Measurements from ENCODE around the gene RBM4.

RBM4 gene

DNA sequence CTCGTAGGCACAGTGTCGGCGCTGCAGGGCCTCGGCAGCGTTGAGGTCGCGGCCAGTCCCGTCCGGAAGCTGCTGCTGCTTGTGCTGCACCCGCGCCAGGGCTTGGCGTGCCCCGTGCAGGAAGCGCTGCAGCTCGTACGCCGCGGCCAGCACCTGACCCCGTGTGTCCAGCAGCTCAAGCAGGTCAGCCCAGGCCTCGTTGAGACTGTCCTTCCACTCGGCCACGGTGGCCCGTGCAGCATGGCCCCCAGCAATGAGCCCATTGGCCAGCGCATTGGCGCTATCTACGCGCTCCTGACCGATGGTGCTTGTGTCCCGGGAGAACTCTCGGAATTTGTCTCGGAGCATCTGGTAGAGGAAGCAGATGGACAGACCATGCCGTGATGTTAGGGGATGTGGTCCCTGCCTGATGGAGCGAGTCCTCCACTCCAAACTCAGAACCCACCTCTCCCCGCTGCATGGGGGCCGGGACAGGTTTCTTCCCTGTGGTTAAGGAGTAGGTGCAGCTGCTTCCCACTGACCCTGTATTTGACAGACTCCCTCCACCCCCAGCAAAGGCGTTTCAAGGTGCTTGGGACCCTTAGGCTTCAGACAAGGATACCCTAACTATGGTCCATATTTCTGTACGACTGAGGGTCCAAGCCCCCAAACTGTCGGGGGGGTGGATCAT is 52.9 kb downstream of the RBM4 start:
- DNase-seq: no peak

DNA sequence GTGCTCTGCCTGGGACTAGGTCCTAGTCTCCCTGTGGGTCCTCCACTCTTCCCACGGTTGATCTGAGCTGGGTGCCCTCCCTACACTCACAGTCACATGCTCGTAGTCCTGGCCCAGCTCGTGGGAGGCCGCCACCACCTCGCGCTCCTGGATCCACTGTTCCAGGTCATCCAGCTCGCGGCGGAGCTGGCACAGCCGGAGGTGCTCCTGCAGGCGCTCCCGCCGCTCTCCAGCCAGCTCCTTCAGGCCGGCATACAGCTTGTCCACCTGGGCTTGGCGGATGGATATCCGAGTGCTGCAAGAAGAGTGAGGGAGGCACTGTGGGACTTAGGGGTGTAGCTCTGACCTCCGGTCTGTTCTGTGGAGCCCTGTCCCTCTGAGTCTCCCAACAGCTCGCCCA is 53.9 kb downstream of the RBM4 start:
- DNase-seq: no peak

DNA sequence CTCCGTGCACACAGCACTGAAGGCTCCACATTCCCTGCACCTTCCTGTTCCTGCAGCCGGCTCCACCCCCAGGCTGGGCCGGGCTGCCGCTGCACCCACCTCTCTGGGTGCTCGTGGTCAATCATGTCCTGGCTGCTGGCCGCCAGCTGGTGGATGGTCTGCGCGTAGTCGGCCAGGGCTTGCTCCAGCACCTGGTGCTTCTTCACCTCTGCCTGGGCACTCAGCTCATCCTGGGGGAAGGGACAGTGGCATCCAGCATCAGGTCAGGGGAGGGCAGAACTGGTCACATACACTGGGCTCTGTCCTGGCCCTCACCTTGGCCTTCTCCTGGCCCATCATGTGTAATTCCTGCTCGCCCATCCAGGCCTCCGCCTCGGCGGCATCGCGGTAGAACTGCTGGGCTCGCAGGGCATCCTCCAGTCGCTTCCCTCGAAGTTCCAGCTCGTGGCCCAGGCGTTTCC is 54.4 kb downstream of the RBM4 start:
- no peak for DNase-seq

DNA sequence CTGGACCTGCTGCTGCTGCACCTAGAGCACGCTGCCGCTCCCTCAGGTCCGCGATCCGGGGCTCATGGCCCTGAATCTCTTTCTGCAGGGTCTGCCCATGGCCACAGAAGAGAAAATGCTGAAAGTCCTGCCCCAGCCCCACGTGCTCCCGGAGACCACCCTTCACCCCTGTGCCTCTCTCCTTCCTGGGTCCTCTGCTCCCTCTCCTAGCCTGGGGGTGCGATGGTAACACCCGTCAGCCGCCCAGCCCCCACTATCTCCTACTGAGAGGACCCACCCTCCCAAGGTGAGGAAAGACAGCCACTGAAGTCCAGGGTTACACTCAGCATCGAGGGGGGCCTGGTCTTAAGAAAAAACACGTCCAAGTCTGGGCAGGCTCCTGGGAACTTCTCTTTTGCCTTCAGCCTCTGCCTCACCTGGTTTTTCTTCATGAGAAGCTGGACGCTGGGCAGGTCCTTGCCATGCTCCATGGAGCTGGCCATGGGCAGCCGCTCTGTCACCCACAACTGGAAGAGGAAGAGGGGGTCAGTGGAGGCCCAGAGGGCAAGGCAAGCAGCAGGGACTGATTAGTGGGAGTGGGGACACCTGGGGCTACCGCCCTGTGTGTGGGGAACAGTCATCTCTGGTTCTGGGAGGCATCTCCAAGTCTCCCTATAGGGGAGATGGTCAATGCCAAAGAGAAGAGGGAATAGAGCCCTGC is 55.0 kb downstream of the RBM4 start:
- no peak for DNase-seq

DNA sequence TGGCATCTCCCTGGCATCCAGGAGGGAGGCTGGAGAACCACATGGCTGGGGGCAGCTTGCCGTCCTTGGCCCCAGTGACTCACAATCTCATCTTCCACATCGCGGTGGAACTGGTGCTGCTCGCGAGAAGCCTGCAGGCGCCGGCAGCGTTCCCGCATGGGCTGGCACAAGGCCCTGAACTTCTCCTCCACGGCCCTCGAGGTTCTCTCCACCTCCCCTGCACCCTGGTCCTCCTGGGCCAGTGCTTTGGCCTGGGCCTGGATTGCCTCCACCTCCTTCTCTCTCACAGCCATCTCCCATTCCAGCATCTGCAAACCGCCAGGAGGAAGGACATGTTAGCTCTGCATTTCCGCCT is 55.5 kb downstream of the RBM4 start:
- no peak for DNase-seq

DNA sequence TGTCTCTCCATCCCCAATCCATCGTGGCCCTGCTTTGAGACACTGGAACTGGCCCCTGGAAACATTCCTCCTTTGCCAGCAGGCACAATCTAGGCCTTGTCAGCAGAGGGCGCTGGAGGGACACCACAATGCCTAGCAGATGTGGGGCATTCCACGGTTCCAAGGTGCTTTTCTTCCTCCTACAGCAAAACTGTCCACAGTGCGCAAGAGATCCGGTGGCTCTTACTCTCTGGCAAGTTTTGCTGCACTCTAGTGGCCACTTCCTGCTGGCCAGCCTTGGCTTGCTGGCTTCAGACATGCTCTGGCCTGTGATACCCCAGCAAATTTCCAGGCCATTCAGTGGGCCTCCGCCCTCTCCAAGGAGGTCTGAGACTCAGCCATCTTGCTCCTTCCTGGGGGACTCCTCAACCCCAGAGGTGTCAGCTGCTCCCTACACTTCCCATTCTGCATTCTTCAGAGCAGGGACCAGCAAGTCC is 56.3 kb downstream of the RBM4 start:
- peak; percentile 83 for DNase-seq
